ENCODE measurements around the gene DNAJC12.

Gene DNAJC12

DNA sequence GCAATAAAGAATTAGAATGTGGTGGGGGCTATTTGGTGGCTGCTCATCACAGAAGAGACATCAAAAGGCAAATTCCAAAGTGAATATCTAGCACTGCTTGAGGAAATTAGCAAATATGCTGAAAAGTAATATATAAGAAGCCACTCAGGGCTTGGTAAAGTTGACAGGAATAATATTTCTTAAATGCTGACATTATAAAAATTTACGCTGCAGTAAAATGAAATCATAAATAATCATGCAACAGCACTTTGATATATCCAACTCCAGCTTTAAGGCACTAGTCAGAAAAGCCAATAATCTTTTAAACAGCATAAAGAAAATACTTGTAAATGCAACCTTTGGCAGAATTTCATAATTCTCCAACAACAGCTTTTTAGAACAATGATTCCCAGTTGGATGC is 36.9 kb downstream of the DNAJC12 start:
- H3K9ac ChIP-seq = no peak overlapping the region
- no peak overlapping the region for H2AFZ ChIP-seq
- H3K4me3 ChIP-seq (ENCODE audit: low read depth, low read length) = no peak overlapping the region
- H3K4me2 ChIP-seq (ENCODE audit: low read length) = no peak overlapping the region
- H3K27ac ChIP-seq = no peak overlapping the region
- TF ChIP-seq, protein P1, sequence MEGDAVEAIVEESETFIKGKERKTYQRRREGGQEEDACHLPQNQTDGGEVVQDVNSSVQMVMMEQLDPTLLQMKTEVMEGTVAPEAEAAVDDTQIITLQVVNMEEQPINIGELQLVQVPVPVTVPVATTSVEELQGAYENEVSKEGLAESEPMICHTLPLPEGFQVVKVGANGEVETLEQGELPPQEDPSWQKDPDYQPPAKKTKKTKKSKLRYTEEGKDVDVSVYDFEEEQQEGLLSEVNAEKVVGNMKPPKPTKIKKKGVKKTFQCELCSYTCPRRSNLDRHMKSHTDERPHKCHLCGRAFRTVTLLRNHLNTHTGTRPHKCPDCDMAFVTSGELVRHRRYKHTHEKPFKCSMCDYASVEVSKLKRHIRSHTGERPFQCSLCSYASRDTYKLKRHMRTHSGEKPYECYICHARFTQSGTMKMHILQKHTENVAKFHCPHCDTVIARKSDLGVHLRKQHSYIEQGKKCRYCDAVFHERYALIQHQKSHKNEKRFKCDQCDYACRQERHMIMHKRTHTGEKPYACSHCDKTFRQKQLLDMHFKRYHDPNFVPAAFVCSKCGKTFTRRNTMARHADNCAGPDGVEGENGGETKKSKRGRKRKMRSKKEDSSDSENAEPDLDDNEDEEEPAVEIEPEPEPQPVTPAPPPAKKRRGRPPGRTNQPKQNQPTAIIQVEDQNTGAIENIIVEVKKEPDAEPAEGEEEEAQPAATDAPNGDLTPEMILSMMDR (IDR thresholded peaks at IDR 0.05) = no peak
- H3K79me2 ChIP-seq = no peaks in the 10 kb centered on the region
- H3K36me3 ChIP-seq (ENCODE audit: control insufficient read depth, insufficient read depth, low read length) = no peaks in the 10 kb centered on the region
- H3K9me3 ChIP-seq (ENCODE audit: control insufficient read depth, low read length) = no peaks in the 10 kb centered on the region
- no peaks in the 10 kb centered on the region for H3K27me3 ChIP-seq (ENCODE audit: control insufficient read depth, insufficient read depth, low read length)
- H3K4me1 ChIP-seq = no peaks in the 10 kb centered on the region

DNA sequence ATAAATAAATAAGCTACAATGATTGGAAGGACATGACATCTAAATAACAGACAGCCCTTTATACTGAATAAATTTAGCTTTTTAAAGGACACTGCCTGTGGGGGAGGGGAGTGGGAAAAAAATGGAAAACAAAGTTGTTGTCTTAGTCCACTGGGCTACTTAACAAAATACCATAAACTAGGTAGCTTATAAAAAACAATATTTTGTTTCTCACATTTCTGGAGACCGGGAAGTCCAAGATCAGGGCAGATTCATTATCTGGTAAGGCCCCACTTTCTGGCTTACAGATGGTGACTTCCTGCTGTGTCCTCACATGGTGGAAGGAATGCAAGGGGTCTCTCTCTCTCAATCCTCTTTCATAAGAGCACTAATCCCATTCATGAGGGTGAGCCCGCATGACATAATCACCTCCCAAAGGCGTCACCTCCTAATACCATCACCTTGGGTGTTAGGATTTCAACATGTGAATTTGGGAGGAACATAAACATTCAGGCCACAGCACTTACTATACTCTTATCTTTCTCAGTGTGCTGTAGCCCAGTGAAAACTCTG is 43.0 kb downstream of the DNAJC12 start:
- Histone ChIP-seq H3K79me2 (no peaks in the 10 kb centered on the region), H2AFZ (no peak overlapping the region), H3K36me3 (ENCODE audit: control insufficient read depth, insufficient read depth, low read length) (no peaks in the 10 kb centered on the region), H3K27me3 (ENCODE audit: control insufficient read depth, insufficient read depth, low read length) (no peaks in the 10 kb centered on the region), H3K9ac (no peak overlapping the region), H3K4me2 (ENCODE audit: low read length) (no peak overlapping the region), H3K4me1 (no peaks in the 10 kb centered on the region), H3K27ac (no peak overlapping the region), H3K9me3 (ENCODE audit: control insufficient read depth, low read length) (no peaks in the 10 kb centered on the region), H3K4me3 (ENCODE audit: low read depth, low read length) (no peak overlapping the region)
- TF ChIP-seq, protein P1 (IDR thresholded peaks at IDR 0.05) = no peak

DNA sequence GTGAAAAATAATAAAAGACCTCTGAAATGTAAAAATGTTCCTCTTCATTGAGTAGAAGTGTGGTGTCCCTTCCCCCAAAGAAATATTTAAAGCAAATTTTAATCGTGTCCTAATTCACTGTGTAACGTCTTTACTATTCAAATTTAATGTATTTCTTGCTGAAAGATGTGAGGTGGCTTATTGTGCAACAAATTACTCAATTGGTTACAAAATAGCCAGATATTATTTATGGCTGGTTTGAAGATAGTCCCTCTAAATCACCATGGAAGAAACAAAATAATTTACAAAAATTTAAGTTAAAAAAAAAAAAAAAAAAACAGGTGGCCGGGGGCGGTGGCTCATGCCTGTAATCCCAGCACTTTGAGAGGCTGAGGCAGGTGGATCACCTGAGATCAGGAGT is 43.7 kb downstream of the DNAJC12 start:
- no peaks in the 10 kb centered on the region for H3K79me2 ChIP-seq
- H2AFZ ChIP-seq = no peak overlapping the region
- H3K4me3 ChIP-seq (ENCODE audit: low read depth, low read length) = no peak overlapping the region
- TF ChIP-seq, protein P1 (IDR thresholded peaks at IDR 0.05) = no peak
- no peak overlapping the region for H3K27ac ChIP-seq
- no peaks in the 10 kb centered on the region for H3K36me3 ChIP-seq (ENCODE audit: control insufficient read depth, insufficient read depth, low read length)
- H3K27me3 ChIP-seq (ENCODE audit: control insufficient read depth, insufficient read depth, low read length) = no peaks in the 10 kb centered on the region
- no peak overlapping the region for H3K4me2 ChIP-seq (ENCODE audit: low read length)
- H3K9ac ChIP-seq = no peak overlapping the region
- no peaks in the 10 kb centered on the region for H3K4me1 ChIP-seq
- H3K9me3 ChIP-seq (ENCODE audit: control insufficient read depth, low read length) = no peaks in the 10 kb centered on the region

DNA sequence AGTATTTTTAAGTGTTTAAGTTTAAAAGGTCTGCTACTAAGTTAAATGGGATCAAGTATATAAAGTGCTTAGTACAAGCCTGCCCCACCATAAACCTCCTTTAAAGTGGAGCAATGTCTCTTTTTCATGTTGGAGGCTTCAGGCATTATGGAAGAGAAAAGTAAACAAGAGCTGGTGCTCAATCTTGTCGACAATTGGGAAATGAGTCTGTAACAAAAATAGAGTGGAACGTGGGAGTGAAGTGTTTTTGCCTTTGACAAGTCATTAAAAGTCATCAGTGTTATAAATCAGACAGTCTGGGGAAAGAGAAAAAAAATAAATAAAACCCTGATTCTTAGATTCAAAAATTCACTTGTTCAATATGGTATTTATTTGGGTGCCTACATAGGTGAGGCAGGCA is 44.7 kb downstream of the DNAJC12 start:
- no peaks in the 10 kb centered on the region for H3K9me3 ChIP-seq (ENCODE audit: control insufficient read depth, low read length)
- H2AFZ ChIP-seq = no peak overlapping the region
- no peak overlapping the region for H3K27ac ChIP-seq
- no peaks in the 10 kb centered on the region for H3K36me3 ChIP-seq (ENCODE audit: control insufficient read depth, insufficient read depth, low read length)
- no peak overlapping the region for H3K9ac ChIP-seq
- TF ChIP-seq, protein P1 (IDR thresholded peaks at IDR 0.05) = no peak
- H3K4me2 ChIP-seq (ENCODE audit: low read length) = no peak overlapping the region
- H3K79me2 ChIP-seq = no peaks in the 10 kb centered on the region
- no peaks in the 10 kb centered on the region for H3K27me3 ChIP-seq (ENCODE audit: control insufficient read depth, insufficient read depth, low read length)
- no peaks in the 10 kb centered on the region for H3K4me1 ChIP-seq
- H3K4me3 ChIP-seq (ENCODE audit: low read depth, low read length) = no peak overlapping the region

DNA sequence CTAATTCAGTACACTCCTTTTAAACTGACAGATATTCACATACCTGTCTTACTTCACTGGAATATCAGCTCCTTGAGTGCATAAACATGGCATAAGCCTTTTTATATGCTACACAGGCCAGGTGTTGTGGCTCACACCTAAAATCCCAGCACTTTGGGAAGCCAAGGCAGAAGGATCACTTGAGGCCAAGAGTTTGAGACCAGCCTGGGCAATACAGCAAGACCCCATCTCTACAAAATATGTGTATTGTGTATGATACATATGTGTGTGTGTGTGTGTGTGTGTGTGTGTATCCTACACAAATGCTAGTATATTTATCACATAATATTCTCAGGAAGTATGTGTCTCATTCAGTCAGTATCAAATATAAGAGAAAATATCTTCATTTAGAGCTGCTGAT is 45.3 kb downstream of the DNAJC12 start:
- Histone ChIP-seq H3K4me2 (ENCODE audit: low read length) (no peak overlapping the region), H3K9me3 (ENCODE audit: control insufficient read depth, low read length) (no peaks in the 10 kb centered on the region), H3K9ac (no peak overlapping the region), H3K36me3 (ENCODE audit: control insufficient read depth, insufficient read depth, low read length) (no peaks in the 10 kb centered on the region), H3K79me2 (no peaks in the 10 kb centered on the region), H2AFZ (no peak overlapping the region), H3K27ac (no peak overlapping the region), H3K4me1 (no peaks in the 10 kb centered on the region), H3K4me3 (ENCODE audit: low read depth, low read length) (no peak overlapping the region), H3K27me3 (ENCODE audit: control insufficient read depth, insufficient read depth, low read length) (no peaks in the 10 kb centered on the region)
- TF ChIP-seq, protein P1 (IDR thresholded peaks at IDR 0.05) = no peak

All from parathyroid adenoma (tissue), 2 donors.